Activated CD4-positive, alpha-beta T cell treated with anti-CD3 and anti-CD28 coated beads for 36 hours (primary cell): Measurements from ENCODE around the gene ZNF462. TPM values are rescaled to one million over a fixed set of nuclear protein-coding genes. Genes with fewer than 3 reads are reported as not detected.

Experiments
- ATAC-seq: fragments of 200-7000 bp; cut with Tn5 transposase; one replicate; pipeline ENCODE4 v1.10.0; 2021; ENCODE audit warnings: mild to moderate bottlenecking, moderate library complexity
- CTCF ChIA-PET: fragments of 350-600 bp; sonication (Branson Sonifier 250); formaldehyde crosslinking; loops from one replicate; lab custom pipeline; 2021; ENCODE audit warnings: antibody characterized with exemption; lab: Charles Lee
- POLR2A ChIA-PET: fragments of 350-600 bp; sonication (Branson Sonifier 250); formaldehyde crosslinking; loops from one replicate; lab custom pipeline; 2021; ENCODE audit warnings: antibody characterized with exemption, inconsistent platforms; lab: Charles Lee
- DNase-seq: peaks from one replicate; pipeline ENCODE4 v3.0.0-alpha.2; 2020
- H3K27ac Mint-ChIP-seq: one replicate; pipeline ENCODE4 v1.8.0; 2021; ENCODE audit warnings: mixed read lengths
- H3K27me3 Mint-ChIP-seq: one replicate; pipeline ENCODE4 v1.8.0; 2021; ENCODE audit warnings: mixed read lengths
- H3K36me3 Mint-ChIP-seq: one replicate; pipeline ENCODE4 v1.8.0; 2021; ENCODE audit warnings: low read depth, mixed read lengths
- H3K4me1 Mint-ChIP-seq: one replicate; pipeline ENCODE4 v1.8.0; 2021; ENCODE audit warnings: mixed read lengths
- H3K4me3 Mint-ChIP-seq: one replicate; pipeline ENCODE4 v1.8.0; 2021; ENCODE audit warnings: mild to moderate bottlenecking, moderate library complexity, mixed read lengths
- H3K9me3 Mint-ChIP-seq: one replicate; pipeline ENCODE4 v1.8.0; 2021; ENCODE audit warnings: low read depth, mixed read lengths
- intact Hi-C, 2 experiments: fragments of 100-400 bp; cut with DNase I in 1 of 2; cut with micrococcal nuclease in 1 of 2; formaldehyde crosslinking; loops; one replicate each; pipeline versions ENCODE4 v1.14.2 to v1.15.1; 2022 to 2024; cut with DNase I, micrococcal nuclease
- total RNA-seq, 2 experiments: library from RNA; stranded (reverse); gene quantifications; one replicate each; pipeline ENCODE4 v1.2.3, GENCODE V29; 2021

The ZNF462 gene
- total RNA-seq, 2 experiments from 2014 or later: 0.27 to 0.42 TPM

DNA sequence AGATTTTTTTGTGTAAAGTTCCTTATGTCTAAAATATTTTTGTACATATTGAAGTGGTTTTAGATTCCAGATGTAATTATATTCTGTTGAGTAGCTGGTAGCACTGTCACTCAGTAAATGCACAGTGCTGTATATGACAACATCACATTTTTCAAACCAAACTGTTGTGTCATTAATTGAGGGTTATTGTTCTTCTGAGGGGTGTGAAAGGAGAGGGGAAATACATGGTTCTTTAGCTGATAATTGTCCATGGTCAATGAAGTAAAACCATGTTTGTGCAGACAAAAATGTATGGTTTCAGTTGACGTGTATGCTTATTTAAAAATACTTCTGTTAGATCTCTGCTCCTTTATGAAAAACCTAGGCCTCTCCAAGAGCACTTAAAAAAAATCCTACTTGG is 3.3 kb downstream of the ZNF462 start:
- intact Hi-C loops: no loop called here
- no peaks in the 10 kb centered on the region for H3K9me3 Mint-ChIP-seq
- peaks cover under 1% of the 10 kb centered on the region for H3K36me3 Mint-ChIP-seq
- H3K27ac Mint-ChIP-seq: no peak overlapping the region
- ChIA-PET CTCF (no interaction called here), POLR2A (no interaction called here)
- no peak overlapping the region for H3K4me3 Mint-ChIP-seq
- DNase-seq (no peak), ATAC-seq (no peak)
- H3K4me1 Mint-ChIP-seq: peaks cover 26% of the 10 kb centered on the region
- H3K27me3 Mint-ChIP-seq: peaks cover 43% of the 10 kb centered on the region

DNA sequence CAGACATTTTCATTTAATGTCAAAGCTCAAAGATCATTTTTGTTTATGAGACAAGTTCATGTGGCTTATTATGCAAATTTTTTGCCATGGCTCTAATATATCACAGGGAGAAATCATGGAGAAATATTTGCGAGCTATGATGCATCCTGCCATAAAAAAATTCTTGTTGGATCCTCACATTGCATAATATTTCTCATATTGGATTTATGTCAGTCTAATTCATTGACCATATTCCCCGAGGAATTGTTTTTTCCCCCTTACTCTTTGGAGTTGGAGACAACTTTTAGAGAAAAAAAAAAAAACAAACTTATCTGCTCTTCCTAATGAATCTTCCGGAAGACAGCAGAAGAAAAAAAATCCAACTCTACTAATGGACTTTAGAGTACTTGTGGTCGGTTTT is 4.3 kb downstream of the ZNF462 start:
- H3K27me3 Mint-ChIP-seq: peaks cover 34% of the 10 kb centered on the region
- no peak overlapping the region for H3K27ac Mint-ChIP-seq
- no peak for ATAC-seq
- ChIA-PET POLR2A (no interaction called here), CTCF (no interaction called here)
- H3K4me3 Mint-ChIP-seq: no peak overlapping the region
- intact Hi-C loops: no loop called here
- H3K4me1 Mint-ChIP-seq: peaks cover 18% of the 10 kb centered on the region
- DNase-seq: no peak
- H3K9me3 Mint-ChIP-seq: no peaks in the 10 kb centered on the region
- no peaks in the 10 kb centered on the region for H3K36me3 Mint-ChIP-seq

DNA sequence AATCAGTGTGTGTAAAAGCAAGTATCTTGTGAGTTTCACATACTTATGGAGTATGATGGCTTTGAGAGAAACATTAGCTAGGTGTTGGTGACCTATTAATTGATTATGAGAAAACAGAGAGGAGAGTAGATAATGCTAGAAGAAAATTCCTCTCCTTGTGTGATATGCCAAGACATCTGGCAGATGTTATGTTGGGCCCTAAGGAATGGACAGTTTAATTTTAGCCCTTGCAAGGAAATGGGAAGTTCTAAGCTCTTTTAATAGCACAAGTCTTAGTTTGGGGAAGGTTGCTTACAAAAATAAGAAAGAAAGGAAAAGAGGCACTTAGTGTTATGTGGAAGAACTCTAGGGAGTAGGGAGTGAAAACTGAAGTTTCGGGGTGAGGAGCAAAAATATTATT is 5.1 kb downstream of the ZNF462 start:
- Mint-ChIP-seq H3K9me3 (no peaks in the 10 kb centered on the region), H3K4me3 (no peak overlapping the region), H3K36me3 (no peaks in the 10 kb centered on the region), H3K27ac (no peak overlapping the region), H3K27me3 (peaks cover 26% of the 10 kb centered on the region), H3K4me1 (peaks cover 10% of the 10 kb centered on the region)
- no peak for ATAC-seq
- ChIA-PET POLR2A (no interaction called here), CTCF (no interaction called here)
- intact Hi-C loops: no loop called here
- no peak for DNase-seq

DNA sequence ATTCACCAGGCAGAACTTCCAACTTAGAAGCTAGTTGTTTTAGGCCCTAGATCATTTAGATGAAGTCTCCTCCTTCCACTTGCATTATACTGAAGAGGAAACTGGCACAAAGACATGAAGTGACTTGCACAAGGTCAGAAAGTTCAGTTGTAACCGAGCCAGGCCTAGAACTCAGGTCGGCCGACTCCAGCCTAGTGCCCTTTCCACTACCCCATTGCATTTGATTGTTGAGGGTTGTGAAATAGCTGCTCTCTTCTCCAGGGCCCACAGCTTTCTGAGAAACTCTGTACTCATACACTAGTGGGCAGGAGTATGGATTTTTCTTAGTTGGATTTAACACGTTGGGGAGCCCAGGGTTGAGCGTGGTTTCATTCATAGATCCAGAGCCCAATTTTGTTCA is 5.6 kb downstream of the ZNF462 start:
- CTCF ChIA-PET: no interaction called here
- no peak overlapping the region for H3K4me3 Mint-ChIP-seq
- H3K4me1 Mint-ChIP-seq: peaks cover 5% of the 10 kb centered on the region
- ATAC-seq: no peak
- peaks cover 21% of the 10 kb centered on the region for H3K27me3 Mint-ChIP-seq
- H3K36me3 Mint-ChIP-seq: no peaks in the 10 kb centered on the region
- intact Hi-C loops: no loop called here
- H3K9me3 Mint-ChIP-seq: no peaks in the 10 kb centered on the region
- no peak overlapping the region for H3K27ac Mint-ChIP-seq
- DNase-seq: no peak
- POLR2A ChIA-PET: no interaction called here

DNA sequence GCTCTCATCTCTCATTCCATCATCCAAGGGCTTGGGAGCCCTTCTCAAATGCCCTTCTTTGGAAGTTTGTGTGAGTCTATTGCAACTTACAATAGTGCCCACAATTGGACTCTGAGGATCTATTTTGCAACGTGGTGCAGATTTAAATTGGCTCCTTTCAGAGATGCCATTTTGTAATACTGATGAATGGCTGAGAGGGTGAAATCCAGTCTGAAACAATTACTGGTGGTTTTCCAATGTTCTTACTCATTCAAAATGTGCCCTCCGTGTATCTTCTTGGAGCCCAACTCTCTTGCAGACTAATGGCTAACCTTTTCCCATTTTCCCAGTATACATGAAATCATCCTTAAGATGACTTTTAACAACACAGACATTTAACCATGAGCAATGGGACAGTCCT is 6.1 kb downstream of the ZNF462 start:
- intact Hi-C loops: no loop called here
- Mint-ChIP-seq H3K4me1 (peaks cover 5% of the 10 kb centered on the region), H3K27me3 (peaks cover 17% of the 10 kb centered on the region), H3K36me3 (no peaks in the 10 kb centered on the region), H3K27ac (no peak overlapping the region), H3K9me3 (no peaks in the 10 kb centered on the region), H3K4me3 (no peak overlapping the region)
- DNase-seq (no peak), ATAC-seq (no peak)
- ChIA-PET POLR2A (no interaction called here), CTCF (no interaction called here)

DNA sequence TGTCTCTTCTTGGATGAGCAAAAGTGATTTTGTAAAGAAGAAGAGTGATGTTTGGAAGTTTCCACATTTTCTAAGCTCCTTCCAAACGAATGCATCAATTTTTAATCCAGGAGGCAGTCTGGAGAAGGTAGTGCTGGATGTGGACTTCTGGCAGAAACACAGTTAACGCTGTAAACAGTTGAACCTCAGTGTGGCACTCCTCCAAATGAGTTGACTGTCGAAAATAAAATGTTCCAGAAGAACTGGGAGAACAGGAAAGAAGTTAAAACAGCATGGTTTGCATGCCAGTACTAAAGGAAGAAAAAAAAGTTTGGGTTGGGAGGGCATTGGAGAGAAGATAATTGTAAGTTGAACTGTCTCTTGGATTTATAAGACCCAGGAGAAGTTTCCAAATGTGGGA is 6.5 kb downstream of the ZNF462 start:
- CTCF ChIA-PET: no interaction called here
- H3K27me3 Mint-ChIP-seq: peaks cover 13% of the 10 kb centered on the region
- H3K27ac Mint-ChIP-seq: no peak overlapping the region
- intact Hi-C loops: no loop called here
- no peaks in the 10 kb centered on the region for H3K9me3 Mint-ChIP-seq
- no peaks in the 10 kb centered on the region for H3K36me3 Mint-ChIP-seq
- no peak for DNase-seq
- H3K4me1 Mint-ChIP-seq: peaks cover 3% of the 10 kb centered on the region
- POLR2A ChIA-PET: no interaction called here
- no peak overlapping the region for H3K4me3 Mint-ChIP-seq
- no peak for ATAC-seq

DNA sequence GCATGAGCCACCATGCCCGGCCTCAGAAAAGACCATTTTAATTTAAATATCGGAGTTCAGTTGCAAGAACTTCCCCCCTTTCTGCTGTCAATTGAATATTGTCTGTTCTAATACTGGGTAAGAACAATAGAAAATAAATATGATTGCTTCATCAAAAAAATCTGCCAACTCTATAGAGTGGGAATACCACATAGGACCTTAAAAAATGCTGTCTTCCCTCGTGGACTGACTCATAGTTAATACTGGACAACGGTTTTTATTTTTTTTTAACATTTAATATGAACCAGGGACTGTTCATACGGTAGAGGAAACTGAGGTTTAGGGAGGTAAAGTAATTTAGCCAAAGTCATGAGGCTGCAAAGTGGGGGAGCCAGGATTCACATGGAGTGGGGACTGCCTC is 9.7 kb downstream of the ZNF462 start:
- DNase-seq: no peak
- no peak overlapping the region for H3K4me3 Mint-ChIP-seq
- ChIA-PET POLR2A (no interaction called here), CTCF (no interaction called here)
- H3K4me1 Mint-ChIP-seq: no peaks in the 10 kb centered on the region
- H3K36me3 Mint-ChIP-seq: no peaks in the 10 kb centered on the region
- H3K27ac Mint-ChIP-seq: no peak overlapping the region
- intact Hi-C loops: no loop called here
- H3K27me3 Mint-ChIP-seq: no peaks in the 10 kb centered on the region
- H3K9me3 Mint-ChIP-seq: no peaks in the 10 kb centered on the region
- ATAC-seq: no peak

DNA sequence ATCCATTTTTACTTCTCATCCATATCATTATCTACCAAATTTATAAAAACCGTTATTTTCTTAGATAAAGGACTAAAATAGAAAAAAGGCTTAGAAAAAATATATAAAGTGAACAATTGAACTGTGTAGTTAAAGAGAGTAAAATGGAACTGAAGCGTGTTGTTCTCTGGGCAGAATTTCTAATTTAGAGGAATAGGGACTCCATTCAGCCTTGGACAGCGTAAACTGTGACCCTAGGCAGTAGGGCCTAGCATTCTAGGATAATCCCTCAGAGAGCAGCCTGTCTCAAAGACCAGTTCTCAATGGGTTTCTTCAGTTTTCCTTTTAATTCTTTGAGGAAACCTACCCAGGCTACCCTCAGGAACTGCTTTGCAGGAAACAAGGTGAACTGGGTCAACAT is 11.1 kb downstream of the ZNF462 start:
- no peak overlapping the region for H3K27ac Mint-ChIP-seq
- intact Hi-C loops: no loop called here
- POLR2A ChIA-PET: no interaction called here
- CTCF ChIA-PET: no interaction called here
- DNase-seq (no peak), ATAC-seq (no peak)
- no peaks in the 10 kb centered on the region for H3K36me3 Mint-ChIP-seq
- no peaks in the 10 kb centered on the region for H3K27me3 Mint-ChIP-seq
- H3K4me1 Mint-ChIP-seq: no peaks in the 10 kb centered on the region
- no peak overlapping the region for H3K4me3 Mint-ChIP-seq
- H3K9me3 Mint-ChIP-seq: no peaks in the 10 kb centered on the region

DNA sequence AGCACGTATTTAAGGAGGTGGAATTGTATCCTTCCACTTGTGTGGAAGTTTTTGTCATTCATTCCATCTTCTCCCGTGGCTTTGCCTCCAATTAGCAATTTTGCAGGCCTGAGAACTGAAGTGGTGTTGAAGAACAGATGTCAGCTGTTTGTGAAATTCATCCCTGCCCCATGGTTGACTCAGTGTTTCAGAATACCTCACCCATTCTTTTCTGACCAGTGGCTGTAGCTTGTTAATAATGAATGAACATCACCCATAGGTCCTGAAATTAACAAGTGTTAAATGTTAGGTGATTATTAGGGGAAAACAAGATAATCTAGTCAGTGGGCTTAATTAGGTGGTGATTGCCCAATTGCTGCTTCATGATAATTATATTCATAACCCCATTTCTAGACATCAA is 11.7 kb downstream of the ZNF462 start:
- H3K36me3 Mint-ChIP-seq: no peaks in the 10 kb centered on the region
- no peak overlapping the region for H3K4me3 Mint-ChIP-seq
- ChIA-PET POLR2A (no interaction called here), CTCF (no interaction called here)
- intact Hi-C loops: no loop called here
- no peak for DNase-seq
- H3K27ac Mint-ChIP-seq: no peak overlapping the region
- no peaks in the 10 kb centered on the region for H3K27me3 Mint-ChIP-seq
- no peaks in the 10 kb centered on the region for H3K9me3 Mint-ChIP-seq
- no peaks in the 10 kb centered on the region for H3K4me1 Mint-ChIP-seq
- ATAC-seq: no peak

DNA sequence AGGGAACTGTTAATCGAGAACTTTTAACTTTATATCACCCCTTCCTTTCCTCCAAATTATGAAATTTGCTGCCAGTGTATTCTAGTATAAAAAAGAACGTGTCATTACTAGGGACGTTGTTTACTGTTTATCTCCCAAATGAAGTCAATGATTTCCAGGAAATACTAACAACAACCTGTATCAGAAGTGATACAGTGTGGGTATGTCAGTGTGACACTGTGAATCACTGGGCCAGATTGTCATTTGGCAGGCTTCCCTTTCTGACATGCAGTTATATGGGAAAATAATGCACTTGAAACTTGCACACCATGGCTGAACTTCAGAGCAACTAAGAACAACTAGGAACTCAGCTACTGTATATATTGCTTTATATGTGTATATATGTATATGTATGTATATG is 12.6 kb downstream of the ZNF462 start:
- POLR2A ChIA-PET: no interaction called here
- Mint-ChIP-seq H3K9me3 (no peaks in the 10 kb centered on the region), H3K27me3 (no peaks in the 10 kb centered on the region), H3K4me3 (no peak overlapping the region), H3K27ac (no peak overlapping the region), H3K4me1 (no peaks in the 10 kb centered on the region), H3K36me3 (no peaks in the 10 kb centered on the region)
- ATAC-seq (no peak), DNase-seq (no peak)
- intact Hi-C loops: no loop called here
- CTCF ChIA-PET: no interaction called here

DNA sequence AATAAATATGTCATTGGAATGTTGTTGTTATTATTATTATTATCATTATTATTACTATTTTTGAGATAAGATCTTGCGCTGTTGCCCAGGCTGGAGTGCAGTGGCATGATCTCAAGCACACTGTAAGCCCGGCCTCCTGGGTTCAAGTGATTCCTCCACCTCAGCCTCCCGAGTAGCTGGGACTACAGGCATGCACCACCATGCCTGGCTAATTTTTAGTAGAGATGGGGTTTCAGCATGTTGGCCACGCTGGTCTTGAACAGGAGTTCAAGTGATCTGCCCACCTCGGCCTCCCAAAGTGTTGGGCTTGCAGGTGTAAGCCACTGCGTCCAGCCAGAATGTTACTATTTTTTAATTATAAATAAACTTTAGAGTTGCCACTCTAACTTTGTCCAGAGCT is 14.4 kb downstream of the ZNF462 start:
- Mint-ChIP-seq H3K27me3 (no peaks in the 10 kb centered on the region), H3K9me3 (no peaks in the 10 kb centered on the region), H3K36me3 (no peaks in the 10 kb centered on the region), H3K4me1 (no peaks in the 10 kb centered on the region), H3K4me3 (no peak overlapping the region), H3K27ac (no peak overlapping the region)
- intact Hi-C loops: no loop called here
- ChIA-PET POLR2A (no interaction called here), CTCF (no interaction called here)
- no peak for DNase-seq
- ATAC-seq: no peak

DNA sequence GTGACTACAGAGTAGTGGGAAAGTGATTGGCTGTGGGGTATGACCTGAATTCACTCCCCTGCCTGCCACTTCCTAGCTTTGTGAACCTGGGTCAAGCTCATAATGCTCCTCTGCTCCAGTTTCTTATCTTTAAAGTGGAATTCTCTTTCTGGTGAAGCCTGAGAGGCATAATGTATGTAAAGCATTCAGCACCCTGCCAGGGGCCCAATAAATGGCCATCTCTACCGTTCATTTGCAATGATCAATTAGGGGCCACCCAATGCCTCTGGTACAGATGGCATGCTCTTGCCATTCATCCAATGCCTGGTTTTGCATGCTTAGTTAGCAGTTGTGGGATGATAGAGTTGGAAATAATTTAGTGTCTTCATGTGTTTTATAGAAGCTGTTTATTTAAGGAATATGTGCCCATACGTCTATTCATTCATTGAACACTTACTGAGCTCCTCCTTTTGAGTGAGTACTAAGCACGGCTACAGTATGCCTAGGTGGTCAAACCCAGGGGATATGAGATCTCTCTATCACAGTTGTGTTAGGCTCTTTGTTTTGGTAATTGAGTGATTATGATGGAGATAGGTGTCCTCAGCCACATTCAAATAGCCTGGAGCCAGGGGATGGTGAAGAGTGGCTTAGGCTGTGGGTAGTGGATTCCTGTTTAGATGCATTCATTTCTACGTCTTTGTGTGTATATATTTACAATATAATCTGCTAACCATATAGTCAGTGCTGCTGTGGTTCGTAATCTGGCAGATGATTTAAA is 15.3 kb downstream of the ZNF462 start:
- Mint-ChIP-seq H3K36me3 (no peaks in the 10 kb centered on the region), H3K4me1 (no peaks in the 10 kb centered on the region), H3K27ac (no peak overlapping the region), H3K4me3 (no peak overlapping the region), H3K9me3 (no peaks in the 10 kb centered on the region), H3K27me3 (no peaks in the 10 kb centered on the region)
- DNase-seq (no peak), ATAC-seq (no peak)
- ChIA-PET CTCF (interaction anchor here (0.6 kb wide), 1 partner anchor 13 kb away, joined by 3 read pairs; no protein-coding TSS in a partner anchor), POLR2A (no interaction called here)
- intact Hi-C loops: no loop called here
